SJCRH30 (cell line): Measurements from ENCODE around the gene WDR70. TPM values are rescaled to one million over a fixed set of nuclear protein-coding genes. Genes with fewer than 3 reads are reported as not detected.
"Not testable (repeated sequence)": the region's sequence is repeated elsewhere in the genome, so short reads cannot be mapped to it uniquely, and the experiment has no call there.

Experiments used
- DNase-seq, 2 experiments: peaks; one replicate each; pipeline ENCODE4 v3.0.0-alpha.2; 2015 to 2020
- H3K27ac ChIP-seq: fragments of 250-450 bp; sonication (Bioruptor Pico); 2 replicates; pipeline ENCODE4 v1.5.1; 2020; ENCODE audit warnings: mild to moderate bottlenecking, moderate library complexity
- H3K27me3 ChIP-seq: fragments of 250-450 bp; sonication (Bioruptor Pico); 2 replicates; pipeline ENCODE4 v1.5.1; 2020; ENCODE audit warnings: mild to moderate bottlenecking, moderate library complexity
- H3K36me3 ChIP-seq: fragments of 250-450 bp; sonication (Bioruptor Pico); 2 replicates; pipeline ENCODE4 v1.5.1; 2020; ENCODE audit warnings: mild to moderate bottlenecking, moderate library complexity
- H3K4me1 ChIP-seq: fragments of 250-450 bp; sonication (Bioruptor Pico); 2 replicates; pipeline ENCODE4 v1.5.1; 2020; ENCODE audit warnings: mild to moderate bottlenecking, moderate library complexity
- H3K4me3 ChIP-seq: fragments of 250-450 bp; sonication (Bioruptor Pico); 2 replicates; pipeline ENCODE4 v1.5.1; 2020; ENCODE audit warnings: mild to moderate bottlenecking, moderate library complexity
- H3K9me3 ChIP-seq: fragments of 250-450 bp; sonication (Bioruptor Pico); replicated peaks from 2 replicates; pipeline ENCODE4 v1.5.1; 2020; ENCODE audit warnings: mild to moderate bottlenecking, moderate library complexity
- total RNA-seq: library from RNA; depleted of rRNA; stranded (reverse); fragments of >200 nt; shearing (Covaris generic); gene quantifications from 2 replicates; pipeline ENCODE4 v1.2.3, GENCODE V29; 2014; rRNA removed

Gene WDR70
- total RNA-seq, result 40.3 and 47.8 TPM in 2 replicates

- not testable (repeated sequence) for H3K4me1 ChIP-seq, H3K27me3 ChIP-seq, H3K9me3 ChIP-seq, H3K36me3 ChIP-seq
- H3K4me3 ChIP-seq, result peak within 1 kb of the TSS; percentile 97
- DNase-seq, result peak; percentile 87 to 89
- H3K27ac ChIP-seq, result peak within 1 kb of the TSS; percentile 39; the same call in 1 of the 2 replicates
Observed at GRCh38 chr5:37379100-37379628, at the start of gene WDR70. WDR70 (plus strand) TSS chr5:37379318; CDS start chr5:37379368, 50 bp downstream.

GRCh38 chr5:37334754-37335153 is 44.4 kb upstream of the WDR70 start:
- H3K36me3 ChIP-seq, result peaks cover 91% of the 10 kb centered on the region
- DNase-seq, H3K4me1 ChIP-seq, H3K27me3 ChIP-seq, H3K9me3 ChIP-seq, H3K27ac ChIP-seq, H3K4me3 ChIP-seq: not testable (repeated sequence)

GRCh38 chr5:37342741-37343140 is 36.4 kb upstream of the WDR70 start:
- not testable (repeated sequence) for H3K27ac ChIP-seq, H3K4me3 ChIP-seq, H3K27me3 ChIP-seq, H3K4me1 ChIP-seq, H3K9me3 ChIP-seq, DNase-seq
- peaks cover 93% of the 10 kb centered on the region for H3K36me3 ChIP-seq

- H3K27ac ChIP-seq, result no peak overlapping the region
- no peak overlapping the region for H3K4me3 ChIP-seq
- peaks cover 87% of the 10 kb centered on the region for H3K36me3 ChIP-seq
- no peaks in the 10 kb centered on the region for H3K9me3 ChIP-seq
- H3K27me3 ChIP-seq, result no peaks in the 10 kb centered on the region
- no peaks in the 10 kb centered on the region for H3K4me1 ChIP-seq
- no peak for DNase-seq
Observed at GRCh38 chr5:37355161-37355560, 24.0 kb upstream of the WDR70 start.

GRCh38 chr5:37370550-37370863 is 8.6 kb upstream of the WDR70 start:
- DNase-seq, result peak in 1 of 2 experiments; percentile 34
- H3K9me3 ChIP-seq, result no peaks in the 10 kb centered on the region
- peak overlapping the region; percentile 78 for H3K4me3 ChIP-seq
- H3K36me3 ChIP-seq, result peaks cover 11% of the 10 kb centered on the region; the same call in 1 of the 2 replicates
- peak overlapping the region; percentile 75 for H3K27ac ChIP-seq
- H3K4me1 ChIP-seq, result no peaks in the 10 kb centered on the region
- H3K27me3 ChIP-seq, result no peaks in the 10 kb centered on the region

- Histone ChIP-seq H3K9me3 (no peaks in the 10 kb centered on the region), H3K4me1 (no peaks in the 10 kb centered on the region), H3K4me3 (peak within 1 kb of the TSS; percentile 78), H3K27ac (peak within 1 kb of the TSS; percentile 75), H3K27me3 (no peaks in the 10 kb centered on the region), H3K36me3 (peaks cover 7% of the 10 kb centered on the region; the same call in 1 of the 2 replicates)
- DNase-seq, result peak; percentile 98
Observed at GRCh38 chr5:37370864-37371726, 8.0 kb upstream of the WDR70 start, which contains the start of gene NUP155. NUP155 (minus strand) TSS chr5:37371106; CDS start chr5:37370977, 129 bp downstream.

GRCh38 chr5:37375091-37375490 is 4.0 kb upstream of the WDR70 start:
- DNase-seq, result peak in 1 of 2 experiments; percentile 13
- no peaks in the 10 kb centered on the region for H3K27me3 ChIP-seq
- no peak overlapping the region for H3K4me3 ChIP-seq
- H3K27ac ChIP-seq, result no peak overlapping the region
- H3K4me1 ChIP-seq, result no peaks in the 10 kb centered on the region
- no peaks in the 10 kb centered on the region for H3K36me3 ChIP-seq
- H3K9me3 ChIP-seq, result no peaks in the 10 kb centered on the region

- not testable (repeated sequence) for H3K36me3 ChIP-seq, DNase-seq, H3K27me3 ChIP-seq, H3K4me3 ChIP-seq, H3K9me3 ChIP-seq, H3K27ac ChIP-seq, H3K4me1 ChIP-seq
Observed at GRCh38 chr5:37378066-37378465, 1.1 kb upstream of the WDR70 start.

- no peaks in the 10 kb centered on the region for H3K4me1 ChIP-seq
- H3K9me3 ChIP-seq, result no peaks in the 10 kb centered on the region
- no peak overlapping the region for H3K27ac ChIP-seq
- H3K4me3 ChIP-seq, result no peak overlapping the region
- no peaks in the 10 kb centered on the region for H3K27me3 ChIP-seq
- no peak for DNase-seq
- peaks cover 39% of the 10 kb centered on the region for H3K36me3 ChIP-seq
Observed at GRCh38 chr5:37391591-37391990, 12.5 kb downstream of the WDR70 start.

GRCh38 chr5:37396352-37396751 is 17.2 kb downstream of the WDR70 start:
- H3K4me3 ChIP-seq, result no peak overlapping the region

GRCh38 chr5:37400501-37400900 is 21.4 kb downstream of the WDR70 start:
- H3K27ac ChIP-seq, result no peak overlapping the region
- peaks cover 45% of the 10 kb centered on the region for H3K36me3 ChIP-seq
- H3K4me3 ChIP-seq, result no peak overlapping the region
- H3K4me1 ChIP-seq, result no peaks in the 10 kb centered on the region
- DNase-seq, result no peak
- H3K9me3 ChIP-seq, result no peaks in the 10 kb centered on the region
- H3K27me3 ChIP-seq, result no peaks in the 10 kb centered on the region

More at GRCh38 chr5:37396352-37396751, 17.2 kb downstream of the WDR70 start:
- H3K27ac ChIP-seq, result no peak overlapping the region
- H3K4me1 ChIP-seq, result no peaks in the 10 kb centered on the region
- H3K9me3 ChIP-seq, result no peaks in the 10 kb centered on the region
- H3K36me3 ChIP-seq, result peaks cover 62% of the 10 kb centered on the region
- DNase-seq, result no peak
- H3K27me3 ChIP-seq, result no peaks in the 10 kb centered on the region

GRCh38 chr5:37412515-37412914 is 33.4 kb downstream of the WDR70 start:
- peaks cover 7% of the 10 kb centered on the region; the same call in 1 of the 2 replicates for H3K36me3 ChIP-seq
- H3K9me3 ChIP-seq, result no peaks in the 10 kb centered on the region
- peak; percentile 50 to 71 for DNase-seq
- H3K27me3 ChIP-seq, result no peaks in the 10 kb centered on the region
- no peak overlapping the region for H3K4me3 ChIP-seq
- H3K27ac ChIP-seq, result peak overlapping the region; percentile 15
- no peaks in the 10 kb centered on the region for H3K4me1 ChIP-seq

GRCh38 chr5:37415456-37415855 is 36.3 kb downstream of the WDR70 start:
- H3K4me1 ChIP-seq, DNase-seq, H3K9me3 ChIP-seq, H3K4me3 ChIP-seq, H3K27ac ChIP-seq, H3K27me3 ChIP-seq: not testable (repeated sequence)
- H3K36me3 ChIP-seq, result peaks cover 18% of the 10 kb centered on the region; the same call in 1 of the 2 replicates

- Histone ChIP-seq H3K27me3 (no peaks in the 10 kb centered on the region), H3K27ac (no peak overlapping the region), H3K4me1 (no peaks in the 10 kb centered on the region), H3K9me3 (no peaks in the 10 kb centered on the region), H3K4me3 (no peak overlapping the region), H3K36me3 (peaks cover 19% of the 10 kb centered on the region; the same call in 1 of the 2 replicates)
- DNase-seq, result no peak
Observed at GRCh38 chr5:37417347-37417746, 38.2 kb downstream of the WDR70 start.

GRCh38 chr5:37424441-37424840 is 45.3 kb downstream of the WDR70 start:
- DNase-seq, result no peak
- H3K27me3 ChIP-seq, result no peaks in the 10 kb centered on the region
- peaks cover 13% of the 10 kb centered on the region; the same call in 1 of the 2 replicates for H3K36me3 ChIP-seq
- H3K9me3 ChIP-seq, result no peaks in the 10 kb centered on the region
- H3K4me3 ChIP-seq, result no peak overlapping the region
- H3K4me1 ChIP-seq, result no peaks in the 10 kb centered on the region
- H3K27ac ChIP-seq, result no peak overlapping the region
